Measurements from ENCODE around the gene CIAPIN1.

The CIAPIN1 gene

DNA sequence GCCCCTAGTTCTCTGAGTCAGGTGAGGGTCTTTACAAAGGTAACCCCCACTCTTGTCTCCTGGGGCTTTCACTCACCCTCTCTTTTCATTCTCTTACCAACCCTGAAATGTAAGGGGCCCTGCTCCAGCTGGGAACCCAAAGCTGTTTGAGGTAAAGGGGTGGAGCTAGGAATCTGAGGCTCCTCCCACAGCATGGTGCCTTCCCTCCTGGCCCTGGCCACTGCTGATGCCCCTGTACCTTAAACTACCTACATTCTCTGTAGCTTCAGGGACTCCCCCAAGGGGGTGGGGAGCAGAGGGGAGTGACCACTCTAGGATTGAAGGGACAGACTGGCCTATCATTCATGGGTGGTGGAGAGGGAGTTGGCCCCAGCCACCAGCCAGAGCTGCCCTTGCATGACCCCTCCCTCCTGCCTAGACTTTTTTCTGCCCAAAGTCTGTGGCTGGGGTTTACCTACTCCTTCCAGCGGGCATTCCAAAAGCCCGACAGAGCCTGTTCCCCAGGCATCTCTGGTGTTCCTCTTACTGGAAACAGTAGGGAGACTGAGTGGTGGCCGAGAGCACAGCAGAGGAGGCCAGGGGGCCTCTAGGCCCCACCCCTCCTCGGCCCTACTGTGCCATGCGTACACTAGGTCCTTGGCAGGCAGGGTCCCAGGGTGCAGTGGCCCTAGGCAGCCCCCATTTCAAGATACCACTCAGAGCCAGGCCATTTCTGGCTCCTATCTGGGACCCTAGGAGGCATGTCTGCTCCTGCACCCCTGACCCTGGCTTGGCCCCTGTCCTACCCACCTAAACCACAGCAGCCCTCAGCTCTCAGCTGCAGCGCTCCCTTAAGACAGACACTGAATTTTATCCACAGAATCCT, 29.6 kb upstream of the CIAPIN1 start:
- DNase-seq (ENCODE audit: low spot score), result no peak

DNA sequence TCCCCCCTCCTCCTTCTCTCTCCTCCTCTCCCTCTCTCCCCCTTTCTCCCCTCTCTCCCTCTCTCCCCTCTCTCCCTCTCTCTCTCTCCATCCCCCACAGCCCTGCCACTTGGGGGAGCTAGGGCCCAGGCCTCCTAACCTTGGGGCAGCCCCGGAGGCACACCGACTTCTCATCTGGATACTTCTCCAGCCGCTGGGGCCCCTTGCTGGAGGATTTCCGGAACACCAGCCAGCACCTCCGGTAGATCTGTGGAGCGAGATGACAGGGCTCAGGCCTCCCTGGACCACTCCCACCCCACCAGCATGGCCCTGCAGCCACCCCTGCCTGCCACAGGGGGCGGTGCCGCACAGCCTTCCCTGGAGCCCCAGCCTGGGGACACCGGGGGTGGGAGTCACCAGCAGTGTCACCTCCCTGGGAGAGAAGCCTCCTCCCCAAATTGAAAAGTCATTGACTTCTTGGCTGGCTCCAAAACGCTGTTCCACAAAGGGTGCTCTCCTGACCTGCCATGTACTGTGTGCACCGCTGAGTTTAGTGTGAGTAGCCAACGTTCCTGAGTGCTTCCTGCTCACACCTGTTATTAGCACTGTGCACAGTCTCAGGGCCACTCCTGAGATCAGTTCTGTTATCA, 28.6 kb upstream of the CIAPIN1 start:
- DNase-seq (ENCODE audit: low spot score), result no peak

DNA sequence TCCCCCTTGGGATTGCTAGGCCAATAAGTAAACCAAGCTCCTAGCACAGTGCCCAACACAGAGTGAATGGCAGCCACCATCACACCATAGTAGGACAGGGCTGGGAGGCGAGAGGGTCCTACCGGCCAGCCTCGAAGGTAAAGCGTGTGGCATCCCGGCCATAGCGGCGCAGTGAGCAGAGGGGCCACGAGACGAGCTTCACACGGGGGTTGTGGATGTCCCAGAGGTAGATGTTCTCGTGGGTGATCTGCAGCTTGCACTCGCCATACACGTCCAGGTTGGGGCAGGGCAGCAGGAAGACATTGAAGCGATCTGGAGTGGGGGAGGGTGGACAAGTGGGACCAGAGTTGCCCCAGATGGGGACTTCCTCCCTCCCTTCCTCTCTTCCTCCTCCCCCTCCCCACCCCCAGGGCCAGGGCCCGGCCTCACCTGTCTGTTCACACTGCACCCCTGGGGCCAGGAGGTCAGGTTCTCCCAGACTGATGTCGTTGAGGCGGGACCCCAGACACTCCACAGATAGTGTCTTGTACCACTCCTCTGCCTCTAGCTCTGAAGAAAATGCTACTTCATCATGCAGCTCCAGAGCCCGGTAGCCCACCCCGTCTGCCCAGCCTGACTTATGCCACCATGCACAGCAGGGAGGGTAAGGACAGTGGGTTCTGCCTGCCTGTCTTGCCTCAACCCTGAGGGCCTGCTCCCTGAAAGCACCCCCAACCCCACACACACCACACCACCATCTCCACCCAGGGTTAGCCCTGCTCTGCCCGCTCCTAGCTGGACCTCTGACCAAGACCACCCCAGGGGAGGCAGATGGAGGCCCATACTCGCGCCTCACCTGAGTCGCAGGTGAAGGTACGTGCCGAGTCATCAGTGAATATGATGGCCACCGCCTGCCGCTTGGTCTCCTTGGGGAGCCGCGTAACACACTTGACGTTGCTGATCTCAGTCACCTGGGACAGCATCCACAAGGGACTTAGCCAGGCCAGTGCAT, 27.8 kb upstream of the CIAPIN1 start:
- DNase-seq (ENCODE audit: low spot score), result no peak

DNA sequence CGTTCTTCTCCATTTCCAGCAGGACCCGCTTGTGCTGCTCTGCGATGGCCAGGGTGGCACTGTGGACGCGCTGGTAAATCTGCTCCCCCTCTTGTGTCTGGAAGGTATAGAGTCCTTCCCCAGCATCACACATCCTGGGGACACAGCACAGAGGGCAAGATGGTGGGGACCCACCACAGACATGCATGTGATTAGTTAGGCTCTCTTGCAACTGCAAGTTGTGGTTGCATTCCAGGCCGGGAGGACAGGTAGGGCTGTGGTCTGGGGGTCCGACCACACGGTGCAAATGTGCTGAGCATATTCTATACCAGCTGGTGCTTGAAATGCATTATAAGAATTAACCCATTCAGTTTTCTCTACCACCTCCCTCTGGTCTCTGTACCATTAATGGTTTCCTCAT, 26.7 kb upstream of the CIAPIN1 start:
- no peak for DNase-seq (ENCODE audit: low spot score)

DNA sequence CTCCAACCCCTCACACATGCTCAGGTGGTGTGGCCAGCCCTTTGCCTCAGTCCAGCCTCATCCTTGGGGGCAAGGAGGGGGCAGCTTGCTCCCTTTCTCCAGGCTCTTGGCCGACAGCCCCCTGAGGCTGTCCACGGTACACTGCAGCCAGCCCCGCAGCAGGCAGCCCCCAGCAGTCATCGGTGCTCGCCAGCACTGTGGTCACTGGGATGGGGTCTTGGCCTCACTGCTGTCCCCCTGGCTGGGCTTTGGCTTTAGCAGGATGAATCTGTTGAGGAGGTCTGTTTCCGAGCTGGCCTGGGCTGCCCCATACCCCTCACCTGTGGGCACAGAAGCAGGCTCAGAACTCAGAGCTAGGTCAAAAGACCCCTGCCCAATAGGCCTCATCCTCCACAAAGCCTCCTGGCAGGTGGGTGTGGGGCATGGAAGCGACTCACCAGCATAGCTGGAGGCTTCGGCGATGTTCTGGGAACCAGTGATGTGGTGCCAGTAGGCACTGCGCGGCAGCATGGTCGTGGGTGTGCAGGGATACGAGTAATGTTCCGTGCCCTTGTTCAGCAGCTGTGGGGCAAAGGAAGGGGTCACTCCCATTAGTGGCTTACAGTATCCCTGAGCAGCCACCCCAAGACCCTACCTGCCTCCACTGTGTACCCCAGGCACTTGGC, 26.1 kb upstream of the CIAPIN1 start:
- no peak for DNase-seq (ENCODE audit: low spot score)

DNA sequence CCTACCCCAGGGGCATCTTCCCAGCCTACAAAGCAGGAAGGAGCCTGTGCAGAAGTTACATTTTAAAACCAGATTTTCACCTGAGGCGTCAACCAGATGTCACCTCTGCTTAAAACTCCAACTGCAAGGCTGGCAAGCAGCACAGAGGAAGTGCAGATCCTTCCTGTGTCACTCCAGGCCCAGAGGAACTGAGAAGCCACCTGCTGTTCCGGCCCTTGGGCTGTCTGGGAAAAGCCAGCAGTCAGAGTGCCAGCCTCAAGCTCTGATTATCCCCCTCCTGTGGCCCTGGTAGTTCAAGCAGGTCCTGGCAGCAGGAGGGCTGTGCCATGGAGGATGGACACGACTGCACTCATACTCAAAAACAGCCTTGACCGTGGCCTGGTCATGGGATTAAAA, 25.5 kb upstream of the CIAPIN1 start:
- no peak for DNase-seq (ENCODE audit: low spot score)

DNA sequence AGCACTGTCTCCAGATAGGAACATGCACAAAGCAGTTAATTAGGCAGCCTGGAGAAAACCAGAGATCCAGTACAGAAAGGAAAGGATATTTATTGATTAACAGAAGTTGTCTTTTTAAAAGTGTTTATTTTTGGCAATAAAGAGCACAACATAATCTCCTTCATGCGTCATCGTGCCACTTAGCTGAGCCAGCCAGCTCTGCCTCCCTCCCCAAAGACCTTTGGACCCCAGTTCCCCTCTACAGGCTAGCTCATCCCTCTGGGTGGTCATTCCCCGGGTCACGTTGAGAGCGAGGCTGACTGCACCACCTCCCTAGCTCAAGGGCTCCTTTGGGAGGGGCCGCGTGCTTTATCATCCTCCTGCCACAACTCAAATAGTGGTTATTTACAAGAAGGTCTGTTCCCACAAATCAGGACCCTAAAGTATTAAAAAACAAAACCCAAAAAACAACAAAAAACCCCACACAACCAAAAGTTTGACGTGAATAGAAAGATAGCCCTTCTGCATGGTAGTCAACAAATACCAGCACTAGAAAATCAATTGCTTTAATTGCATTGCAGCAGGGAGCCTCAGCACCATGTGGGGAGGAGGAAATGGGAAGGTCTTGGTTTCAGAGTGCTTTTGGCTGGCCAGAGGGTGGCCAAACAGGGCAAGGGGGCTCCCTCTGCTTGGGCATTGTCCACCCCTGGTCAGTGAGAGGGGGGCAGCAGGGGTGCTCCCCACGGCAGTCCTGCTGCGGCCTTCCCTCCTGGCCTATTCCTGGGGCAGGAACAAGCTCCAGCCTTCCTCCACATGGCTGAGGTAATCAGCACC, 24.9 kb upstream of the CIAPIN1 start:
- DNase-seq (ENCODE audit: low spot score), result no peak

DNA sequence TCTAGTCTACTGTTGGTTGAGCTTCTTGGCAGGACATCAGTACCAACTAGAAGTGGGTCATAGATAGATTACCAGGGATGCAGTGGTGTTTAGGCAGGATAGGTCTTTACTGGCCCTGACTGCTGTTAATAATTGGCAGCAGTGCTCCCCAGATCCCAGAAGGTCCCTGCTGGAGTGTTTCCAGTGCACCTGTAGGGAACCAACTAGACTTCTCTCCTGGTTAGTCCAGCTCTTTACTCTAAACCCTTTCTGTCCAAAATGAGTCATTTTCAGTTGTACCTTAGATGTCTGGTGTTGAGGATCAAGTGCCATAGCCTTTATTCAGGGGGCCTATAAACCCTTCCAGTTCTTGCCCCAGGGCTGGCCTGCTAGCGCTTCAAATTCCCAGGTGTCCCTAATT, 24.0 kb upstream of the CIAPIN1 start:
- DNase-seq (ENCODE audit: low spot score), result no peak

DNA sequence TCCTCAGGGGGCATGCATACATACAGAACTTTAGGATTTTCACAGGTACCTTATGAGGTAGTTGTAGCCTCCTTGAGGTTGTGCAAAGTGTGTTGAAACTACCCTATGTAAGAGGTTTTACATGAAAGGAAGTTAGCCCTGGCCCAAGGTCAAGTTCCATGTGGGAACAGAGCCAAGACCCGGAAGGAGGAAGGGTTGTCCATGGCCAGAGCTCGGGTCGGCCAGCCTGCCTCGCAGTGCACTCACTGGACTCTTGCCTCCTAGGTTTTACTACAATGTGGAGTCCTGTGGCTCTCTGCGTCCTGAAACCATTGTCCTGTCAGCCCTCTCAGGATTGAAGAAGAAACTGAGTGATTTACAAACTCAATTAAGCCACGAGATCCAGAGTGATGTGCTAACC, 23.5 kb upstream of the CIAPIN1 start:
- peak; percentile 11 for DNase-seq (ENCODE audit: low spot score)

DNA sequence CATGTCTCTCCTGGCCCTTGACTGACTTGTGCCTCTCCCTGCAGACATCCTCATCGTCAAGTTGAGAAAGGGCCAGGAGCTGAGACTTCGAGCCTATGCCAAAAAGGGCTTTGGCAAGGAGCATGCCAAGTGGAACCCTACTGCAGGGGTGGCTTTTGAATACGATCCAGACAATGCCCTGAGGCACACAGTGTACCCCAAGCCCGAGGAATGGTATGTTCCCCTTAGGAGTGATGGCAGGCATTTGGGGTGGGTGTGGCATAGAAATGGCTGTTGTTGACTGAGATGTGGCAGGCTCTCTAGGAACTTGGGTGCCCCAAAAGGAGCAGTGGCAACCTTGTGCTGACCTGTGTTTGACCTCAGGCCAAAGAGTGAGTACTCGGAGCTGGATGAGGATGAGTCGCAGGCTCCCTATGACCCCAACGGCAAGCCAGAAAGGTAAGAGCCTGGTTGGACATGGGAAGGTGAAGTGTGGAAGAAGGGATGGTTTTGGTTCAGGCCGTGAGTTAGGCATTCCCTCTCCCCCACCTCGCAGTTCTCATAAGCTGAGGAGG, 22.8 kb upstream of the CIAPIN1 start:
- DNase-seq (ENCODE audit: low spot score), result no peak

DNA sequence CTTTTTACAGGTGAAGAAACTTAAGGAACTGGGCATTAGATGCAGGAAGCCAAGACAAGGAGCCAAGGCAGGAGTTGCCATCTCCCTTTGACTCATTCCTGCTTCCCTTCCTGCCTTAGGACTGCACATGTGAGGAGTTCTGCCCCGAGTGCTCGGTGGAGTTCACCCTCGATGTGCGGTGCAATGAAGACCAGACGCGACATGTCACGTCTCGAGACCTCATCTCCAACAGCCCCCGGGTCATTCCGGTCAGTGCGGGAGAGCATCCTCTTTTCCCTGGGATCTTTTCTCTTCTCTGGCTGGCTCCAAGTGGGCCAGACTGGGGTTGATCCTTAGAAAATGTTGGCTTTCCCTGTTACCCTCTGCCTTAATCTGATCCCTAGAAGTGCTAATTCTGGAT, 21.9 kb upstream of the CIAPIN1 start:
- DNase-seq (ENCODE audit: low spot score), result no peak

DNA sequence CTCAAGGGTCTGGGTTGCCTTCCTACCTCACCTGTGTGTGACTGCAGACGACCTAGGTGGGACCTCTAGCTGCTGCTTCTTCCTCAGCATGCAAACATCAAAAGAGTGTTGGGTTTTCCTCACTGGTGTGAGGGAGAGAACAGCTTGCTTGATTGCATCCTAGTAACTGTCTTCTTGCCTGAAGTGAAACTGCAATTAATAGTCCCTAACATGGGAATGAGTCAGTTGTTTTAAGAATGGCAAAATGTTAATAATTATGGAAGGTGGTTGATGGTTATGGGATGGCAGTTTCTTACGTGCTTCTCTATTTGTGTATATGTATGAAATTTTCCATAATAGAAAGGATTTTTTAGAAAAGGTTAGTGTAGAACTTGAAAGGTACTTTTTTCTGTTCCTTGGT, 21.2 kb upstream of the CIAPIN1 start:
- DNase-seq (ENCODE audit: low spot score), result no peak

DNA sequence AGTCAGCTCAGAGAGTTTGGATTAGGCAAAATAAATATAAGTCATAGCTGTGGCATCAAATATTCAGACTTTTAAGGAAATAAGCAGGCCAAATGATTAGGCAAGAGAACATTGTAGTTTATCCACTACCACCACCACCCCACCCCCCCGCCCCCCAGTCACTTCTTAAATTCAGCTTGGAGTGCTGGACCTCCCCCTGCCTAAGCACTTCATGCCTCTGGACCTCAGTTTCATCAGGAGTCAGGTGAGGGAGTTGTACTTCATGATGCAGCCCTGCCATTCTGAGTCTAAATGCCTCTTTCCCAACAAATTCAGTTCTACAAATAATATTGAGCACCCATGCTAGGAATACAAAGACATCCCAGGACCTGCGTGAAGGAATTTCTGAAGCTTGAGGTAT, 17.3 kb upstream of the CIAPIN1 start:
- no peak for DNase-seq (ENCODE audit: low spot score)

DNA sequence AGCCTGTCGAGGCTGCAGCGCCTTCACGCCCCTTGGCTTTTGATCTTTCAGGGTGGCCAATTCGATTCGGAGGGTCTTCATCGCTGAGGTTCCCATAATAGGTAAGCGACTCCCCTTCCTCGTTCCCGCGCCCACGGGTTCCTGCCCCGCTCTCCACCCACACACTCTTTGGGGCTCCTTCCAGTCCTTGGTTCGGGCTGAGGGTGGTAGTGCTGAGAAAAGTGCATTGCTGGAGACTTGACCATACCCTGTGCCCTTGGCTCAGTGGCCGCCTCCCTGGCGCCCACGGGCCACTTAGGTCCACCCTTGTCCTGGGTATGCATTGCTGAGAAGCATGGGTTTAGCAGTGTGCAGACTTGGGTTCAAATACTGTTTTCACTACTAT, 15.8 kb upstream of the CIAPIN1 start:
- DNase-seq (ENCODE audit: low spot score), result no peak

DNA sequence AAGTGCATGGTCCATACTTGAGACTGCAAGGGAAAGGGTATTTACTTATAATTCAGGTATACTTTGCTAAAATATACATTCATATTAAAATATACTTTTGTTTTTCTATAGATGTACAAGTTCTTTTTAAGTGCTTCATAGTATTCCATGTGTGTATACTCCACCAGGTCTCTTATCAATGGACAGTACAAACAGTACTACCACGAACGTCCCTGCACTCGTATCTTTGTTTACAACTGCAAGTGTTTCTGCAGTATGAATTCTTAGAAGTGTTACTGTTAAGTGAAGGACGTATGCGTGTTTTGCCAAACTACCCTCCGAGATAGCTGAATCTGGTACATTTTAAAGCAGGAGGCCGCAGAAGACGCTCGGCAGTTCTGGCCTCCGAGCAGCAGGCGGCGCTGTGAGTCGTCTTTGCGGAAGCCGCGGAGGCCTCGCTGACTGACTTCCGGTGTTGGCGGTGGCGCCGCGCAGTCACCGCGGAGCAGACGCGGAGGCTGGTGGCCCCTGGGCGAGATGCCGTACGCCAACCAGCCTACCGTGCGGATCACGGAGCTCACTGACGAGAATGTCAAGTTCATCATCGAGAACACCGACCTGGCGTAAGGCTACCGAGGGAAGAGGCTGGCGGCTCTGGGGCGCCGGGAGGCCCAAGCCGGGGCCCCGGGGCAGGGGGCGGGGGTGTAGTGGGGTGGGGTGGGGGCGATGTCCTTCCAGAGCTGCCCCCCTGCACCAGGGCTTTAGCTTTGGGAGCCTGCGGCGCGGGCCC, 15.2 kb upstream of the CIAPIN1 start, which contains the start of gene POLR2C:
Gene POLR2C (plus strand): TSS at position 471 of the 769 bp plus-strand sequence. CDS start 46 bp downstream, at position 517.
- DNase-seq (ENCODE audit: low spot score), result peak; percentile 91

DNA sequence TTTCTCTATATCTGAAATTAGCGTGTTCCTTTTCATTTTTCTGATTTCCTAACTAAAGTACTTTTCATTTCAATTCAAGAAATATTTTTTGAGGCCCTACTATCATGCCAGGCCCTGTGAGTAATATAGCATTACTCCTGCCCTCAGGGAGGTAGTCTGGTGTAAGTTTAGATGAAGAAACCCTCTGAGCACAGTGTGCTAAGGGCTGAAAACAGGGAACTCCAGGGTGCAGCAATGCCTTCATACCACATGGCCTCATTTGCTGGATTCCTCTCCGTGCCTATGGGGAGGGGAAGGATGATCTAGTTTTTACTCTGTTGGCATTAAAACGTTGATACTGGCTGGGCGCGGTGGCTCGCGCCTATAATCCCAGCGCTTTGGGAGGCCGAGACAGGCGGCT, 4.8 kb upstream of the CIAPIN1 start:
- DNase-seq (ENCODE audit: low spot score), result no peak

DNA sequence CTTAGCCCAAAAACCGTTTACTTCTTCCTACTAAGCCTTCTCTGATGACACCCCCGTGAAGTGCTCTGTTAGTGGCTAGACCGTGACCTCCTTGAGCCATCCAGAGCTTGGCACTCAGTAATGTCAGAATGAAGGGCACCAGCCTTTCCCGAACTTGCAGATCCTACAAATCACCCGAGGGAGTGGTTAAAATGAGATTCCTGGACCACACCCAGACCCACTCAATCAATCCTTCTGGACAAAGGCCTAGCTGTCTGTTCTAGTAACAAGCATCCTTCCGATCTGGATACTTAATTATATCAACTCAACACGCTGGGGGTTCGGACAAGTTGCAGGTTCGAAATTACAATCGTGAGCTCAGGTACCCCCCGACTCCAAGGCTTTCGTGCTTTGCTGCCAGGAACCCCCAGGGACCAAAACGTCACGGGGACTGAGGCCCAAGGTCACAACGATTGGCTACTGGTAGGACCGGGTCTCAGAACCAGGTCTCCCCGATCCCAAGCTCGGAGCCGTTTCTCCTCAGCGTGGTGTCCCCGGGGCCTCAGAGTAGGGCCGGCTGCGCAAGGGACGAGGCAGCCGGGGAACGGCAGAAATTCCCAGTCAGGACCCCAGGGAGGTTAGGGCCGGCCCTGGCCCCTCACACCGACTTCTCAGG, 527 bp downstream of the CIAPIN1 start:
- DNase-seq (ENCODE audit: low spot score), result peak; percentile 53

DNA sequence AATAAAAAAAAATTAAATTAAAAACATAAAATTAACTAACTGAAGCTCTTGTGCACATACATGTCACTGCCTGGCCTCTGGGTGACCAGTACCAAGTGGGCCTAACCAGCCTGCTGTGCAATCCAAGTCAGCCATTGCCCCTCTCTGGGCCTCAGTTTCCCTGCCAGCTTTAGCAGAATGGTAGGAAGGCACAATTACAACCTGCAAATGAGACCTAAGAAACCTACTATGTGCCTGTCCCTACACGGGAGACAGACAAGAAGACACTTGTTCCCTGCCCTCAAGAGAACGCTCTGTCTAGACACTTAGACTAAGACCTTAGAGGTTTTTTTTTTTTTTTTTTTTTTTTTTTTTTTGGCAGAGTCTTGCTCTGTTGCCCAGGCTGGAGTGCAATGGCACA, 1.7 kb downstream of the CIAPIN1 start:
- DNase-seq (ENCODE audit: low spot score), result no peak

DNA sequence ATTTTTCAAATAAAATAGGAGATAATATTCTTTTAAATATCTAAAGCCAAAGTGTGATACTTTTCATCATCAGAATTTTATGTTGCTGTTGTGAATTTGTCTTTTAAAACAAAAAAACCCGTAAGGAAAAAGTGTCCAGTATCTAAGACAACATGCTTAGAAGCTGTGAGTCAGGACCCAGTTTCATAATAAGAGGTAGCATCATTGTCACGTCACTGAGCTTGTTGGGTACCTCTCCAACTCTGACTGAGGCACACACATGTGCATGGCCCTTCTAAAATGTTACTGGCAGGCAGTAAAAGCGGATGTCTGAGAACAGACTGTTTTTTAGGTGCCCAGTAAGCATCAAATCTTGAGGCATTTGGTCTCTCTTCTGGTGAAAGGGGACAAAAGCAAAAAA, 2.5 kb downstream of the CIAPIN1 start:
- peak; percentile 56 for DNase-seq (ENCODE audit: low spot score)
